ENCODE results near the gene NRXN3. TPM values are rescaled to one million over a fixed set of nuclear protein-coding genes. Genes with fewer than 3 reads are reported as not detected.

Gene NRXN3
- polyA plus RNA-seq, 1 of the 3 experiments (the other 2 are of a cell fraction), result 1.6 TPM

DNA sequence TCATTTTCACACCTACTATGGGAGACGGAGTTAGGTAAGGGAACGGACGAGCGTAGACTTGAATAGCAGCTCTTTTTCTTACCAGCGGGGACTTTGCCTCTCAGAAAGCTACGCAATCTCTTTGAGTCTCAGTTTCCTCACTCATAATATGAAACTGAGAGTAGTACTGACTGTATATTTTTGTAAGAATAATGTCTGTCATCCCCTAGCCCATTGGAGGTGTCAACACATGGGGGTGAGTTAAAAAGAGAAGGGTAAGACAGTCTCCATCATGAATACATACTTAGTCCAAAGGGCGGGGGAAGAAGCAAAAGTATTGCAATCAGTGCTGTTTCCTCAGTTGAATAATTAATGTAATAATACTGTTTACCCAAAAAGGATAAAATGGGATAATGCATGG, 592.2 kb downstream of the NRXN3 start:
- H4K20me1 ChIP-seq (ENCODE audit: insufficient read depth), result no peaks in the 10 kb centered on the region
- H3K9me3 ChIP-seq, result no peaks in the 10 kb centered on the region
- H3K9ac ChIP-seq, result no peak overlapping the region
- ChIA-PET POLR2A (no interaction called here), CTCF (no interaction called here)
- no peak for DNase-seq
- H3K79me2 ChIP-seq (ENCODE audit: insufficient read depth), result no peaks in the 10 kb centered on the region
- no peak overlapping the region for H3K4me2 ChIP-seq
- no peaks in the 10 kb centered on the region for H3F3A ChIP-seq (replicated peaks; ENCODE audit: insufficient read depth)
- no peak overlapping the region for H3K27ac ChIP-seq (ENCODE audit: low read depth in 2 of 2, low read length in 1 of 2)
- H3K4me1 ChIP-seq (ENCODE audit: control insufficient read depth in 1 of 2, insufficient read depth in 2 of 2, low read depth in 1 of 2, low read length in 1 of 2), result no peaks in the 10 kb centered on the region
- WGBS (ENCODE audit: low lambda C conversion rate), result 47% methylated on average over 7 of the region's 7 CpGs
- H3K27me3 ChIP-seq (ENCODE audit: insufficient read depth), result no peaks in the 10 kb centered on the region
- TF ChIP-seq, protein P1, sequence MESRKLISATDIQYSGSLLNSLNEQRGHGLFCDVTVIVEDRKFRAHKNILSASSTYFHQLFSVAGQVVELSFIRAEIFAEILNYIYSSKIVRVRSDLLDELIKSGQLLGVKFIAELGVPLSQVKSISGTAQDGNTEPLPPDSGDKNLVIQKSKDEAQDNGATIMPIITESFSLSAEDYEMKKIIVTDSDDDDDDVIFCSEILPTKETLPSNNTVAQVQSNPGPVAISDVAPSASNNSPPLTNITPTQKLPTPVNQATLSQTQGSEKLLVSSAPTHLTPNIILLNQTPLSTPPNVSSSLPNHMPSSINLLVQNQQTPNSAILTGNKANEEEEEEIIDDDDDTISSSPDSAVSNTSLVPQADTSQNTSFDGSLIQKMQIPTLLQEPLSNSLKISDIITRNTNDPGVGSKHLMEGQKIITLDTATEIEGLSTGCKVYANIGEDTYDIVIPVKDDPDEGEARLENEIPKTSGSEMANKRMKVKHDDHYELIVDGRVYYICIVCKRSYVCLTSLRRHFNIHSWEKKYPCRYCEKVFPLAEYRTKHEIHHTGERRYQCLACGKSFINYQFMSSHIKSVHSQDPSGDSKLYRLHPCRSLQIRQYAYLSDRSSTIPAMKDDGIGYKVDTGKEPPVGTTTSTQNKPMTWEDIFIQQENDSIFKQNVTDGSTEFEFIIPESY (IDR thresholded peaks at IDR 0.05; ENCODE audit: borderline replicate concordance, low read depth), result no peak
- TF ChIP-seq GATA2 (CRISPR knock-in tag; IDR thresholded peaks at IDR 0.05) (no peak), NFIC (IDR thresholded peaks at IDR 0.05; ENCODE audit: borderline replicate concordance) (no peak), RXRA (IDR thresholded peaks at IDR 0.05; ENCODE audit: borderline replicate concordance, low read depth) (no peak), IRF3 (IDR thresholded peaks at IDR 0.05; ENCODE audit: low read depth, low read length) (no peak), RFX5 (IDR thresholded peaks at IDR 0.05; ENCODE audit: low read length) (no peak), JUND (IDR thresholded peaks at IDR 0.05) (no peak), RCOR1 (IDR thresholded peaks at IDR 0.05; ENCODE audit: low read length) (no peak), RAD21 (IDR thresholded peaks at IDR 0.05; ENCODE audit: low read length) (no peak), POLR2AphosphoS5 (IDR thresholded peaks at IDR 0.05; ENCODE audit: low read depth, low read length) (no peak), EZH2phosphoT487 (IDR thresholded peaks at IDR 0.05; ENCODE audit: borderline replicate concordance, low read depth) (no peak), MXI1 (IDR thresholded peaks at IDR 0.05; ENCODE audit: low read depth, low read length) (no peak), CTCF (IDR thresholded peaks at IDR 0.05) (no peak), TAF1 (IDR thresholded peaks at IDR 0.05; ENCODE audit: borderline replicate concordance, low read depth, low read length) (no peak), MEF2A (IDR thresholded peaks at IDR 0.05; ENCODE audit: borderline replicate concordance, low read depth) (no peak), ELF1 (IDR thresholded peaks at IDR 0.05) (no peak), YY1 (IDR thresholded peaks at IDR 0.05; ENCODE audit: low read depth) (no peak), NRF1 (IDR thresholded peaks at IDR 0.05; ENCODE audit: low read depth, low read length) (no peak)
- TF ChIP-seq, protein P2, sequence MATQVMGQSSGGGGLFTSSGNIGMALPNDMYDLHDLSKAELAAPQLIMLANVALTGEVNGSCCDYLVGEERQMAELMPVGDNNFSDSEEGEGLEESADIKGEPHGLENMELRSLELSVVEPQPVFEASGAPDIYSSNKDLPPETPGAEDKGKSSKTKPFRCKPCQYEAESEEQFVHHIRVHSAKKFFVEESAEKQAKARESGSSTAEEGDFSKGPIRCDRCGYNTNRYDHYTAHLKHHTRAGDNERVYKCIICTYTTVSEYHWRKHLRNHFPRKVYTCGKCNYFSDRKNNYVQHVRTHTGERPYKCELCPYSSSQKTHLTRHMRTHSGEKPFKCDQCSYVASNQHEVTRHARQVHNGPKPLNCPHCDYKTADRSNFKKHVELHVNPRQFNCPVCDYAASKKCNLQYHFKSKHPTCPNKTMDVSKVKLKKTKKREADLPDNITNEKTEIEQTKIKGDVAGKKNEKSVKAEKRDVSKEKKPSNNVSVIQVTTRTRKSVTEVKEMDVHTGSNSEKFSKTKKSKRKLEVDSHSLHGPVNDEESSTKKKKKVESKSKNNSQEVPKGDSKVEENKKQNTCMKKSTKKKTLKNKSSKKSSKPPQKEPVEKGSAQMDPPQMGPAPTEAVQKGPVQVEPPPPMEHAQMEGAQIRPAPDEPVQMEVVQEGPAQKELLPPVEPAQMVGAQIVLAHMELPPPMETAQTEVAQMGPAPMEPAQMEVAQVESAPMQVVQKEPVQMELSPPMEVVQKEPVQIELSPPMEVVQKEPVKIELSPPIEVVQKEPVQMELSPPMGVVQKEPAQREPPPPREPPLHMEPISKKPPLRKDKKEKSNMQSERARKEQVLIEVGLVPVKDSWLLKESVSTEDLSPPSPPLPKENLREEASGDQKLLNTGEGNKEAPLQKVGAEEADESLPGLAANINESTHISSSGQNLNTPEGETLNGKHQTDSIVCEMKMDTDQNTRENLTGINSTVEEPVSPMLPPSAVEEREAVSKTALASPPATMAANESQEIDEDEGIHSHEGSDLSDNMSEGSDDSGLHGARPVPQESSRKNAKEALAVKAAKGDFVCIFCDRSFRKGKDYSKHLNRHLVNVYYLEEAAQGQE (IDR thresholded peaks at IDR 0.05; ENCODE audit: low read depth, low read length), result no peak
- H3K36me3 ChIP-seq (replicated peaks in 1 of 2; ENCODE audit: control insufficient read depth in 1 of 2, insufficient read depth in 2 of 2, low read length in 1 of 2), result no peaks in the 10 kb centered on the region
- H3K4me3 ChIP-seq (ENCODE audit: low read depth in 2 of 2, low read length in 1 of 2), result no peak overlapping the region
- no peaks in the 10 kb centered on the region for H3K9me2 ChIP-seq
- H2AFZ ChIP-seq (ENCODE audit: low read depth), result no peak overlapping the region

Measured in SK-N-SH (cell line).